Islet of Langerhans (tissue), 1 donor: Measurements from ENCODE around the gene RNU6-9.
A peak's percentile ranks its signal among the peaks of the same experiment; 100 is the strongest.
"Not testable (repeated sequence)": the region's sequence is repeated elsewhere in the genome, so short reads cannot be mapped to it uniquely, and the experiment has no call there.

ENCODE experiments used
- FAIRE-seq: peaks from one replicate; lab custom pipeline; 2011; peaks lifted over from hg19 to GRCh38; lab: Jason Lieb, UNC

The RNU6-9 gene

DNA sequence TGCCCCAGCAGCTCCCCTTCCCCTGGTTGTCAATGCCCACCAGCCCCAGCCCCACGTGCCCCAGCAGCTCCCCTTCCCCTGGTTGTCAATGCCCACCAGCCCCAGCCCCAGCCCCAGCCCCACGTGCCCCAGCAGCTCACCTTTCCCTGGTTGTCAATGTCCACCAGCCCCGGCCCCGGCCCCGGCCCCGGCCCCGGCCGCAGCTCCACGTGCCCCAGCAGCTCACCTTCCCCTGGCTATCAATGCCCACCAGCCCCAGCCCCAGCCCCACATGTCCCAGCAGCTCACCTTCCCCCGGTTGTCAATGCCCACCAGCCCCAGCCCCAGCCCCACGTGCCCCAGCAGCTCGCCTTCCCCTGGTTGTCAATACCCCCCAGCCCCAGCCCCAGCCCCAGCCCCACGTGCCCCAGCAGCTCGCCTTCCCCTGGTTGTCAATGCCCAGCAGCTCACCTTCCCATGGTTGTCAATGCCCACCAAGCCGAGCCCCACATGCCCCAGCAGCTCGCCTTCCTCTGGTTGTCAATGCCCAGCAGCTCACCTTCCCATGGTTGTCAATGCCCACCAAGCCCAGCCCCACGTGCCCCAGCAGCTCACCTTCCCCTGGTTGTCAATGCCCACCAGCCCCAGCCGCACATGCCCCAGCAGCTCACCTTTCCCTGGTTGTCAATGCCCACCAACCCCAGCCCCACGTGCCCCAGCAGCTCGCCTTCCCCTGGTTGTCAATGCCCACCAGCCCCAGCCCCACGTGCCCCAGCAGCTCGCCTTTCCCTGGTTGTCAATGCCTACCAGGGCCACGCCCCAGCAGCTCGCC is 14.3 kb upstream of the RNU6-9 start:
- not testable (repeated sequence) for FAIRE-seq

- no peak for FAIRE-seq
These were observed 13.4 kb upstream of the RNU6-9 start for GRCh38 chr19:879711-880438.

- FAIRE-seq = no peak
These were observed 11.8 kb upstream of the RNU6-9 start for GRCh38 chr19:881385-882071.

DNA sequence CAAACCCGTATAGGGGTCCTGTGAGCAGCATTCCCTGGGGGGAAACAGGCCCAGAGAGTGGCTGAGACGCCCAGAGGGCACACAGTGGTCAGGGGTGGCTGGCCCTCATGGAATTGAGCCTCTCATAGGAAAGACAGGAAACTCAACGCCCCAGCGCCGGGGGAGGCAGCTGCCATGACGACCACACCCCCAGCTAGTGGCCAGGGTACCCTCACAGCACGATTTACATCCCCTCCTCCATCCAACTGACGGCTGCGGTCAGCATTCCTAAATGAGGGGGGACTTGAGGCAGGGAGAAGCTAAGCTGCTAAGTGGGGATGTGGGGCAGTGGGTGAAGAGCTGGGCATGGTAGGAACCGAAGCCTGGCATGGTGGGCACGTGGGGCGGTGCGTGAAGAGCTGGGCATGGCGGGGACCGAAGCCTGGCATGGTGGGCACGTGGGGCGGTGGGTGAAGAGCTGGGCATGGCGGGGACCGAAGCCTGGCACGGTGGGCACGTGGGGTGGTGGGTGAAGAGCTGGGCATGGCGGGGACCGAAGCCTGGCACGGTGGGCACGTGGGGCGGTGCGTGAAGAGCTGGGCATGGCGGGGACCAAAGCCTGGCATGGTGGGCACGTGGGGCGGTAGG is 10.3 kb upstream of the RNU6-9 start:
- FAIRE-seq = no peak

GRCh38 chr19:883661-884211 is 9.5 kb upstream of the RNU6-9 start:
- FAIRE-seq = no peak

- FAIRE-seq = no peak
These were observed 8.7 kb upstream of the RNU6-9 start for GRCh38 chr19:884420-885211.

- FAIRE-seq = no peak
These were observed 7.6 kb upstream of the RNU6-9 start for GRCh38 chr19:885536-886224.

DNA sequence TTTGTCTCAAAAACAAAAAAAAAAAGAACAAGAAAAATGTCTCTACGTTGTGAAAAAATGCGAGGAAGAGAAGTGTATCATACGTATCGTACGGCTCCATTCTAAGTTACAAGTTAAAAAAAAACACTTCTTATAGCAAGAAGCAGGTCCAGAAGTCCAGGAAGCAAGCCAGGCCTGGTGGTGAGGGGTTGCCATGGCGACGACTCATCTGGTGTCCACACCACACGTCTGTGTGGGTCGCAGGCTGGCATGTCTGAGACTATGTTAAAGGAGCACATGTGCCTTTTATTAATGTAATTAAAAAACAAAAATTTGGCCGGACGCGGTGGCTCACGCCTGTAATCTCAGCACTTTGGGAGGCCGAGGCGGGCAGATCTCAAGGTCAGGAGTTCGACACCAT is 6.2 kb upstream of the RNU6-9 start:
- FAIRE-seq = peak; percentile 24

DNA sequence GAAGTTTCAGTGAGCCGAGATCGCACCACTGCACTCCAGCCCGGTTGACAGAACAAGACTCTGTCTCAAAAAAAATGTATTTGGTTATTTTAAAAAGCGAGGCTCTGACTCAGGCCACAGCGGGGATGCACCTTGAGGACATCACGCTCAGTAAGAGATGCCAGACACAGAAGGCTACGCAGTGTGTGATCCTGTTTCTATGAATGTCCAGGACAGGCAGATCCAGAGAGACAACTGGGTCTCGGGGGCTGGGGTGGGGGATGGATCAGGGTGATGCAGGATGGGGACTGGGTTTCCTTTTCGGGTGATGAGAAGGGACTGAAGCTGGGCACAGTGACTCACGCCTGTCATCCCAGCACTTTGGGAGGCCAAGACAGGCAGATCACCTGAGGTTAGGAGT is 5.7 kb upstream of the RNU6-9 start:
- FAIRE-seq = no peak

DNA sequence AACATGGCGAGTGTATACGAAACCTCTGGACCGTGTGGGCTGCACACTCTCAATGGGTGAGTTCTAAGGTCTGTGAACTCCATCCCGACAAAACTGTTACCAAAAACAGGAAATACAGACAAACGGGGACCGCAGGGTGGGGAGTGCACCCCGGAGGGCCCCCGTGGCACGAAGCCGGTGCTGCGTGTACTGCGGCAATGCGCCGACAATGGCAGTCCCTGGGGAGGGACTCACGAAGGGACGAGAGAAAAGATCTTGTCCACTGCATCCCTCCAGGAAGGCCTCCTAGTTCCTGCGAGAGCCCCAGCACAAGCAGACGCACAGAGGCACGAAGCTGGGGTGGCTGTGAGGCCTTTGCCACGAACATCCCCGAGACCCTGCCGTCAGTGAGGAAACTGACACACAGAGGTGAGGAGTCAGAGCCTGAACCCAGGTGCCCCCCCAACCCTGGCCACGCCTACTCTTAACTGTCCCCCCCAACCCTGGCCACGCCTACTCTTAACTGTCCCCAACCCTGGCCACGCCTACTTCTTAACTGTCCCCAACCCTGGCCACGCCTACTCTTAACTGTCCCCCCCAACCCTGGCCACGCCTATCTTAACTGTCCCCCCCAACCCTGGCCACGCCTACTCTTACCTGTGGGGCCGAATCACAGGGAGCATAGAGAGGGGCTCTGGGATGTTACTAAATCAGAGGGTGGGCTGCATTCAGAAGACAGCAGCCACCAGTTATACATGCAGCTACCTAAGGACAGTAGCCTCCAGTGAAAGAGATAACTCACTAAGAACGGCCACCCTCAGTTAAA is 4.5 kb upstream of the RNU6-9 start:
- no peak for FAIRE-seq

DNA sequence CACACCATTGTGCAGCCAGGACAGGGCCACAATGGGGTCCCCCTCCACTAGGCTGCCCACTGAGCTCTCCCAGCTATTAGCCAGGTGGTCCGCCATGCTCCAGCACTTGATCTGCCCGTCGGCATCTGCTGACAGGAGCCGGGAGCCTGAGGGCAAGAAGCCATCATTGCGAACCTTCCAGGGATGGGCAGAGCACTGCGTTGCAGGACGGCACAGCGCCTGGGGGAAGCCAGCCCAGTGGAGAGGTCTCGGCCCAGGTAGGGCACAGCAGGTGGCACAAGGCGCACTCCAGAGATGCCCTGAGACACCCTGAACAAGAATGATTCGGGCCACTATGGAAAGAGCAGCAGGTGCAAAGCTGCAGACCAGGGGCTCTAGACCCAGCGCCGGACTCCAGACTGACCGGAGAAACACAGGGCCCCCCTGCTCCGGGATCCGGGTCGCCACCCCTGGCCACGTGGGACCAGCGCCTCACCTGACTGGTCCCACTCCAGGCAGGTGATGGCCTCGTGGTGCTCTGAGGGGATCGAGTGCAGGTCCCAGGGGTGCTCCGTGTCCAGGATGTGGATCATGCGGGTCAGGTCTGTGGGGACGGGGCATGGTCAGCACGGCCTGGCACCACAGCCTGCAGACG is 3.5 kb upstream of the RNU6-9 start:
- FAIRE-seq = no peak

DNA sequence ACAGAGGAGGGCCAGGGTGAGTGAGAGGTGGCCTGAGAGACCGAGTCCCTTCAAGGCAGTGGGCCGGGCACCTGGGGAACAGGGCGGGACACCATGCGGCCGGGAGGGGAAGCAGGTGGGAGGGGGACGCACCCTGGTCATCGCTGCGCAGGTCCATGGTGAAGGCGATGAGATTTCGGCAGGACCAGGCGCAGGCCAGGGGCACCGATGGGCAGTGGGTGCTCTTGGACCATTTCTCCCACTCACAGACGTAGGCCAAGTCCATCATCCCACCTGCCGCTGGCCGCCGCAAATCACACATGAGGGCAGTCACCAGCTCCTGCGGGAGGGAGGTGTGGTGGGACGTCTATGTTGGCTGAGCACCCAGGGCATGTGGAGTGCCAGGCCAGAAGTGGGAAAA is 2.5 kb upstream of the RNU6-9 start:
- no peak for FAIRE-seq

- FAIRE-seq = not testable (repeated sequence)
These were observed 1.7 kb upstream of the RNU6-9 start for GRCh38 chr19:891421-892200.

- no peak for FAIRE-seq
These were observed 916 bp upstream of the RNU6-9 start for GRCh38 chr19:892243-892893.

DNA sequence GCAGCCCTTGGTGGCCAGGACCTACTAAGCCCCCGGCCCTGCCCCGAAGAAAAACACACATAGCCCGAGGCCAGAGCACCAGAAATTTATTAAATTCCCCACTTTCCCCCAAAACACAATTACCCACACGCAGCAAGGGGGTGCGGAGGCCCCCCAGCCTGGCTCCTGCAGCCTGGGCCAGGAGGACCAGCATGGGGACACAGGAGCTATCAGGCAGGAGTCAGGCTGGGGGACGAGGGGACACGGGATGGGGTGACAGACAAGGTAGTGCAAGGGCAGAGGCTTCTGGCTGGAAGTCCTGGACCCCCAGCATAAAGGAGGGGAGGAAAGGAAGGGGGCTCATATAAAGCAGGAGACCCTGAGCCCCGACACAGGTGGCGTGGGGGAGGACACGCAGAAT is 3.1 kb downstream of the RNU6-9 start:
- FAIRE-seq = no peak

- FAIRE-seq = no peak
These were observed 3.7 kb downstream of the RNU6-9 start for GRCh38 chr19:896999-897398.

GRCh38 chr19:897442-898039 is 4.3 kb downstream of the RNU6-9 start:
- FAIRE-seq = no peak

GRCh38 chr19:898663-899062 is 5.4 kb downstream of the RNU6-9 start:
- no peak for FAIRE-seq
